Vagina (tissue), 2 donors: ENCODE data around the gene ASAP2.

Source experiments
- POLR2A ChIP-seq, 2 donors: fragments of 450-650 bp; IDR thresholded peaks; one replicate each; pipeline ENCODE4 v1.6.1; 2017; ENCODE audit warnings: antibody characterized with exemption in 2 of 2, mild to moderate bottlenecking in 2 of 2, moderate library complexity in 2 of 2
- POLR2AphosphoS5 ChIP-seq, 2 donors: sonication (generic); formaldehyde crosslinking; IDR thresholded peaks; one replicate each; pipeline ENCODE4 v1.9.0; 2017; ENCODE audit warnings: antibody characterized with exemption in 2 of 2, mild to moderate bottlenecking in 2 of 2, low read depth in 1 of 2; ENCODE audit not compliant: insufficient read depth in 1 of 2
- TF ChIP-seq, protein P1 (sequence below), 3 experiments: fragments of 450-650 bp in 2 of 3; fragments of 200-600 bp in 1 of 3; sonication (generic) in 1 of 3; IDR thresholded peaks; one replicate each; pipeline ENCODE4 v1.5.1; 2017 to 2019; ENCODE audit warnings: antibody characterized with exemption in 3 of 3, mild to moderate bottlenecking in 2 of 3, moderate library complexity in 2 of 3

DNA sequence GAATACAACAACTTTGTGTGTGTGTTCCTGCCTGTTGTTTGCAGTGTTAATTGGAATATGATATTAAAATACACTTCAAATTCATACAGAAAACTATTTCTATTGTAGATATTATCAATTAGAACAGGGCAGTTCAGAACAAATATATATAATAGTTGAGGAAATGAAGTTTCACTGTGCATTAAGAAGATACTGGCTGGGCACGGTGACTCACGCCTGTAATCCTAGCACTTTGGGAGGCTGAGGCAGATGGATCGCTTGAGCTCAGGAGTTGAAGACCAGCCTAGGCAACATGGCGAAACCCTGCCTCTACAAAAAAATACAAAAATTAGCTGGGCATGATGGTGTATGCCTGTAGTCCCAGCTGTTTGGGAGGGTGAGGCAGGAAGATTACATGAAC lies 79.3 kb downstream of the ASAP2 start:
- TF ChIP-seq, protein P1, sequence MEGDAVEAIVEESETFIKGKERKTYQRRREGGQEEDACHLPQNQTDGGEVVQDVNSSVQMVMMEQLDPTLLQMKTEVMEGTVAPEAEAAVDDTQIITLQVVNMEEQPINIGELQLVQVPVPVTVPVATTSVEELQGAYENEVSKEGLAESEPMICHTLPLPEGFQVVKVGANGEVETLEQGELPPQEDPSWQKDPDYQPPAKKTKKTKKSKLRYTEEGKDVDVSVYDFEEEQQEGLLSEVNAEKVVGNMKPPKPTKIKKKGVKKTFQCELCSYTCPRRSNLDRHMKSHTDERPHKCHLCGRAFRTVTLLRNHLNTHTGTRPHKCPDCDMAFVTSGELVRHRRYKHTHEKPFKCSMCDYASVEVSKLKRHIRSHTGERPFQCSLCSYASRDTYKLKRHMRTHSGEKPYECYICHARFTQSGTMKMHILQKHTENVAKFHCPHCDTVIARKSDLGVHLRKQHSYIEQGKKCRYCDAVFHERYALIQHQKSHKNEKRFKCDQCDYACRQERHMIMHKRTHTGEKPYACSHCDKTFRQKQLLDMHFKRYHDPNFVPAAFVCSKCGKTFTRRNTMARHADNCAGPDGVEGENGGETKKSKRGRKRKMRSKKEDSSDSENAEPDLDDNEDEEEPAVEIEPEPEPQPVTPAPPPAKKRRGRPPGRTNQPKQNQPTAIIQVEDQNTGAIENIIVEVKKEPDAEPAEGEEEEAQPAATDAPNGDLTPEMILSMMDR (IDR thresholded peaks at IDR 0.05), result no peak
- TF ChIP-seq POLR2AphosphoS5 (IDR thresholded peaks at IDR 0.05; ENCODE audit: insufficient read depth in 1 of 2, low read depth in 1 of 2), result no peak
- no peak for TF ChIP-seq POLR2A (IDR thresholded peaks at IDR 0.05)
